GM21737 (cell line): ENCODE data around the gene RSBN1.
A peak's percentile ranks its signal among the peaks of the same experiment; 100 is the strongest.
"Not testable (repeated sequence)": the region's sequence is repeated elsewhere in the genome, so short reads cannot be mapped to it uniquely, and the experiment has no call there.

Source experiments
- ATAC-seq: cut with Tn5 transposase; IDR thresholded peaks from one replicate; pipeline ENCODE4 v1.9.1; 2021; ENCODE audit warnings: mild to moderate bottlenecking, moderate library complexity; ENCODE audit not compliant: unreplicated experiment

The RSBN1 gene

DNA sequence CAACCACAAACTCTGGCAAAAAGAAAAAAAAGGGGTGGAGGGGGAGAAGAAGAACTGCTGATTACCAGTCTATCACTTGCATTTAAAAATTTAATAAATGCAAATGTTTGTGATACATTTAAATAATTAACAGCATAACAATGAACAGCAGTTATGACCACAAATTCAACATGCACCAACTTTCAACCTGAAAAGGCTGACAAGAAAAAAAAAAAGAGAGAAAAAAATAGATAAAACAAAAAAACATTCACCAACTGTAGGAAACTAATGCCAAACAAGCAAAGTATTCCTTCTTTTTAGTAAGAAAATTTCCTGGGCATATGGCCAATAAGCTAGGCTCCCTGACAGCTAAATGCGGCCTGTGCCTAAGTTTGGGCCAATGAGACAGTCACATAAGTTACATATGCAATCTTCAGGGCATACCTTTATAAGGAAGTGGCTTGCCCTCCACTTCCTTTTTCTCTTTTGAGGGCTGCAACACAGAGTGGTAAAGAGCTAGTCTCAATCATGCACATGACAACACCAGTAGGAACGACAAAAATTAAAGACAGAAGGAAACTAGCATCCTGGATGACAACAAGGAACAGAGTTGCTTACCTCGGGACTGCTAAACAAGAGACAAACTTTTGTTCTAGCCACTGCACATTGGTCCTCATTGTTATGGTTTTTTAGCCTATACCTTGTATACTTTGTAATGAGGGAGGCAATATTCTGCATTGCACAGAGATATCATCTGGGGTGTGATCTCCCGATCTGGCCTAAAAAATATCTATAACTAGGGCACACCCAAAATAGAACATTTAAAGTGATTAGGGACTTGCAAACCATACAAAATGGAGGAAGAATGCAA is 28.8 kb downstream of the RSBN1 start:
- peak; percentile 75 for ATAC-seq

DNA sequence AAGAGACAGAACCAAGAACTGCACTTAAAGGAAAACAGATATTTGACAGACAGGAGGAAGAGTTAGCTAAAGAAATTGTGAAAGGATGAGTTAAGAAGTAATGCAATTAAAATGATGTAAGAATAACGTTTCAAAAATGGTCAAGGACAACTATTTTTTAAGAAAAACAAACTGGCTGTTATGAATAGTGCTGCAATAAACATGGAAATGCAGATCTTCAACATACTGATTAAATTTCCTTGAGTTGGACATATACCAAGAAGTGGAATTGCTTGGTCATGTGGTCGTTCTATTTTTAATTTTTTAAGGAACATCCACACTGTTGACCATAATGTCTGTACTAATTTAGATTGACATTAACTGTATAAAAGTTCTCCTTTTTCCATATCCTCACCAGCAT is 29.9 kb downstream of the RSBN1 start:
- ATAC-seq: no peak

DNA sequence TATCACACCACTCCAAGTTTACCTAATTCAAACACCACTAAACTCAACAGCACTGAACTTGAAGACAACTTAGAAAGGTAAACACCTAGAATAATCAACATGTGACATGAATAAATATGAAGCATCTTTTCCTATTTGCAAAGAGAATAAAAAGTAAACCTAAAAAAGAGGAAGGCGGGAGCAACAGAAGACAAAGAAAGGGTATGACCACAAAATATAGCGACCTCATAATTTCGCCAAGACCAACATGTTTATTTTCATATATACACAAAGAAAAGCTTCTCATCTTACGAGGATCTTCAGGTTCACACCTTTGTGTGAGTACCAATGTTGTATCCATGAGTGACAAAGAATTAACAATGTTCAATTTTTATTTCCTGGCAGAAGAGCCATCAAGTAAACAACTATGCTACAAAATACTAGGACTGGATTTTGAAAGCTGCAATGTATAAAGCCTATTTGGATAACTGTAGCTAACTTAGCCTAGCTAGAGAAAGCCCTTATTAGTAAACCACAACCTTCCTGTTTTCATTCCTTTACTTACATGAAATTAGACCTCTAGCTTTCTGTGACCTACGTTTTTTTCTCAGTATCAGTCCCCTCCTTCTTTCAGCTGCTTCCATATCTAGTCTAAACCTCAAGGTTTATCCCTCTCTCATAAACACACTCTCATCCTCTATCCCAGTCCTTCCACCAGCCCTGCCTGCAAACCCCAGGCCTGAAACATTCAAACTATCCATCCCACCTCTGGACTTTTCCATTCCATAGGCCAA is 31.7 kb downstream of the RSBN1 start:
- ATAC-seq: peak; percentile 40

DNA sequence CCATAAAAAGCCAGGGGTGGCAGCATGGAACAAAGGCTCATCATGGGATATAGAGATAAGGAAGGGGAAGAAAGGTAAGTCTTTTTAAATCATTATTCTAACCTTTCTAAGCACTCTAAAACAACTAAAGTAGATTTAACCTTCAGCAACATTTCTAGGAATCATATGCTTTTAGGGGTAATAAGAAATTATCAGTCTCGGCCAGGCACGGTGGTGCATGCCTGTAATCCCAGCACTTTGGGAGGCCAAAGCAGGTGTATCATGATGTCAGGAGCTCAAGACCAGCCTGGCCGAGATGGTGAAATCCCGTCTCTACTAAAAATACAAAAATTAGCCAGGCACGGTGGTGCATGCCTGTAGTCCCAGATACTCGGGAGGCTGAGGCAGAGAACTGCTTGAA is 32.7 kb downstream of the RSBN1 start:
- ATAC-seq: no peak

DNA sequence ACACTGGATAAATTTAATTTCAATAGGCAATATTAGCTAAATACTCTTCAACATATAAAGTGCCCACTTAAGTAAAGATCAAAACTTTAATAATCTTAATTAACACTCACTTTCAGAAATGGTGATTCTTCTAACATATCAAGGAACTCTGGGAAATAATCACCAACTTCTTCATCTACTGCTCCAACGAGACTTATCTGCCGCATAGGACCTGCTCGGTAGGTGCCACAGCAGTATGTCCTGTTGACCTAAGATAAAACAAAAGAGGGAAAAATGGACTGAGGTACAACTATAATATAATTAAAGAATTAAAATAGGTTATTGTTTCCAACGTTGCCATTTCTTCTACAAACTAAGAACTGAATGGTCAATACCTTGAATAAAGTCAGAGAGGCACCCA is 34.7 kb downstream of the RSBN1 start:
- ATAC-seq: no peak

DNA sequence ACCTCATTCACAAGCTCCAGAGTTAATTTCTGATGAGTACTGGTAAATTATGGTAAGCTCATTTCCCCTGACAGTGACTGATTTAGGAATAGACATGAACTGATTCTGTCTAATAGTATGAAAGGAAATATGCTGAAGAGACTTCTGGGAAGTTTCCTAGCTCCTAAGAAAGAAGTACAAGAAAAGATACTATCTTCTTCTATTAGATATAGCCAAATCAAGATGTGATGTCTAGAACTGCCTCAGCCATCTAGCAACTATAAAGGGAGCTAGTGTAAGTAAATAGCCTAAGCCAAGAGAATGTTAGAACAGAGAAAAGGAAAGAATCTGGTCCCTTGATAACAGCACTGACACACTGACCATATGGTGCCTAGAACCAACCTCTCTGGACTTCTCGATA is 42.2 kb downstream of the RSBN1 start:
- ATAC-seq: no peak

DNA sequence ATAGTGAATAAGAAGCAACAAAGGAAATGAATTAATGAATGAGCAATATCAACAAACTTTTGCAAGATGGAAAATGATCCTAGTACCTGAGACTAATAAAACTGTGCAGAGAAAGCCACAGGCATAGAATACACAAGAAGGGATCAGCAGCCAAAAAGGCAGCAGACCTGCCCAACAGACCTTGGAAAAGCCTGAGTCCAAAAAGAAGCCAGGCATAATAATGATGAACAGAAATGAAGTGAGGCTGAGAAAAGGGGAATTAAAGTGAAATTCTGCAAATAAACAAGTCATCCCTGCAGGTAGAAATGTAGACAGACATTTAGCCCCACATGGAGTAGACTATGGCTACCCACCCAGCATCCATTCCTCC is 42.7 kb downstream of the RSBN1 start:
- no peak for ATAC-seq

DNA sequence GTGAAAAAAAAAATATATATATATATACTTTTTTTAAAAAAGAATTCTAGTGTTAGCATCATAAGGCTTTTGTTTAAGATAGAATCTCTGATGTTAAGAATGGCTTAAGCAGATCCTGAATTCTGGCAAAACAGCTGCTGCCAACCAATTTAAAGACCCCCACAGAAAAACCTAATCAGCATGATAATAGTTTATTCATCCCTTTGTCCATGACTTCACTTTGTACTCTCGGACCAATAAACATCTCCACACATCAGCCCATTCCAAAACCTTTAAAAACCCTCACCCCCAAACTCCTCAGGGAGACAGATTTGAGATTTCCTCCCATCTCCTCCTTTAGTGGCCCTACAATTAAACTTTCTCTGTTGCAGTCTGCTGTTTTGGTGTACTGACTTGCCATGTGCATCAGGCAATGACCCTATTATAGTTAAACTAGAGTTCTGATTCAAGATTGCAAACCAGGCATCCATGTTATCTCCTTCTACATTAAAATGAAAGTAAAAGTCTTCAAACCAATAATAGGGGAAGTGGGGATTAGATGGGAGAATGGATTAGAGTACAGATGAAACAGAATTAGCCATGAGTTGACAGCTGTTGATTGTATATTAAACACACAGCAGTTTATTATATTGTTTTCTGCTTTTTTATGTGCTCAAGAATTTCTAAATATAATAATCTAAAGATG is 43.2 kb downstream of the RSBN1 start:
- no peak for ATAC-seq

DNA sequence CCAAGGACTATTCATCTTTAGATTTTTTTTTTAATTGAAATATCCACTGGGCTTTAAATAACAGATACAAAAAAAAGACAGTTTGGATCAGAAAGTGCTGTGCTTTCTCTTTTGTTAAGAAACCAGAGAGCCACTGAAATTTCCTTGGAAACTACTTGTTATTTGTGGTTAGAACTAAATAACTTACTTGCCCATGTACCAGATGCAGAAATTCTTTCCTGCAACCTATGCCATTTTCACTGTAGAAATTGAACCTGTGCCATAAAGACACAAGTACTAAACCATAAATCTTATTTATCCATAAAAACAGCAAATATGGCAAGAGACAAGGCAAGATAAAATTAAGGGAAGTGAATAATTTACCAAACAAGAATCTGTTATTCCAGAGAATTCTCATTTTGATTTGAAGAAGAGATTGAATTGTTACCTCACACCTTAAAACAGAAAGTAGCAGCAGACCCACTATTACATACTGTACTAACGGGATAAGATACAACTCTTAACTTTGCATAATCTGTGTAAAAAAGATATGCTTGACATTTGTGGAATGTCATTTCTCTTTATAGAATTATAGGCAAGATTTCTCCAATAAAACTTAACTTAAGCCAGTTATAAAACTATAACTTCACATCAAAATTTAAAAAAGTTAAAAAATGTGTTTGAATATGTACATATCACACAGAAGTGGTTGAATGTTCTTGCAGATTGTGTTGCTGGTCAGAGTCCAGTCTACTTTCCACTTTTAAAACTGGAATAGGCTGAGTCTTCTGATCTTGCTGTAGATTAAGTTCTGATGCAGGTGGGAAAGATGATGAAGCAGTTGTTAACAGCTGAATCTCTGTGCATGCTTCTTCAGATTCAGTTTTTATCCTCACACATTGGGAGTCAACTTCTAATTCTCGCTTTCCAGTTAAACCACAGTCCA is 46.7 kb downstream of the RSBN1 start:
- ATAC-seq: no peak

DNA sequence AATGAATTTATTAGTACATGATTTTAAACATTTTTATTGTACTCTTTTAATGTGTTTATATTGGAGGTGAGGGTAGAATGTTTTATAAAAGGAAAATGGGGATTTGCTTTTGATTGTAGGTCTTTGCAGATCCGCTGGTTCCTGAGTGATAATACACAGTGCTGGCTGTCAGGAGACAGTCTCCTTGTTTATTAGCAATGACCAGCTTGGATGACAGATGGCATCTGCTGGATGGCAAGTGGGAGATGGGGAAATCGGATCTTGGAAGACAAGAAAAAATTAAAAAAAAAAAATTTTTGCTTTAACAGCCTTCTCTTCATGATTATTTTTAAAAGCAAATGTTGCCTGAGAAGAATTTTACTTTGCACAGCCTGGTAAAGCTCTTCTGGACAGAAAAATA is 48.6 kb downstream of the RSBN1 start:
- no peak for ATAC-seq

DNA sequence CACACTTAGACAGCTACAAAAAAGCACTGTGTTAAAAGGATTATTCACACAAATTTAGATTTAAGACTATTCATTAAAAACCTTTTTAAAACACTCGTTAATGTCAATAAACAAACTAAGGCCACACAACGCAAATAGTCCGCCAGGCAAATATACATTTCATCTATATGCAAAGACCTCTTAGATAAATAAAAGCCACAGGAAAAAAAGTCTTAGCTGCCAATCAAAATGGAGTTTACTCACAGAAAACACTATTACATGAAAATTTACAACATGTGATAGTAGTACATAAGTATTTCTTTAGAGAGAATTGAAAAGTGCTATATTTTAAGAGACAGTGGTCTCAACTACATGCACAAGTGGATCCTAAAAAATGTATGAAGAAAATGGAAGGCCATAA is 50.3 kb downstream of the RSBN1 start:
- ATAC-seq: no peak

DNA sequence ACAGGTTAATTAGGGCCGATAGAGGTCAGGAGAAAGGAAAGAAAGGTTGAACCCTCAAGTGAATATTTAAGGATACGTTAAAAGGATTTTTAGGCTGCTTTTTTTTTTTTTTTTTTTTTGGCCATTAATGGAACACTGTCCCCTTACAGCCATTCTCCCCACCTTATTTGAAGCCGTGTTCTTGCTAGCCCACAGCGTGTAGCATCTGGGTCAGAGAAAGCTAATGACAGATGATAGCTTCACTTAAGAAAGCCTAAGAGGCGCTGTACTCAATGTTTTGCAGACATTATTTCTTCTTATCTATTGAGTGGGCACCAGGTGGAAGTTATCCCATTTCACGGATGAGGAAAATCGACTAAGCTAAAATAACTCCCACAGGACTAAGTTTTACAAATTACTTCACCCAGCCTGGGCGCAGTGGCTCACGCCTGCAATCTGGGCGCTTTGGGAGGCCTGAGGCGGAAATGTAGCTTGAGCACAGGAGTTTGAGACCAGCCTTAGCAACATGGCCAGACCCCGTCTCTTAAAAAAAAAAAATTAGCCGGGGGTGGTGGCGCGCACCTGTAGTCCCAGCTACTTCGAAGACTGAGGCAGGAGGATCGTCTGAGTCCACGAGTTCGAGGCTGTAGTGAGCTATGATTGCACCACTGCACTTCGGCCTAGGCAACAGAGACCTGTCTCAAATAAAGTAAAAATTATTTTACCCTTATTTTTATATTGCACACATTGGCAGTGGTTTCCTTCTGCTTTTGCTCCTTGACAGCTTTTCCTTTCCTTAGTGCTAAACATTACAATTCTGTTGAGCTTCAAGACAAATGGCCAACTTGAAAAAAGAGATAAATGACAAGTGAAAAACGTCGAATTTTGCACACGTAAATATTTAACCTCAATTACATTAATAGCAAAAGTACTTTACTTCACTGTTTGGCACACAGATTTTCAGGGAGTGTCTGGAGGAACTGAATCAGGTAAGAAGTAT is 51.9 kb downstream of the RSBN1 start:
- no peak for ATAC-seq

DNA sequence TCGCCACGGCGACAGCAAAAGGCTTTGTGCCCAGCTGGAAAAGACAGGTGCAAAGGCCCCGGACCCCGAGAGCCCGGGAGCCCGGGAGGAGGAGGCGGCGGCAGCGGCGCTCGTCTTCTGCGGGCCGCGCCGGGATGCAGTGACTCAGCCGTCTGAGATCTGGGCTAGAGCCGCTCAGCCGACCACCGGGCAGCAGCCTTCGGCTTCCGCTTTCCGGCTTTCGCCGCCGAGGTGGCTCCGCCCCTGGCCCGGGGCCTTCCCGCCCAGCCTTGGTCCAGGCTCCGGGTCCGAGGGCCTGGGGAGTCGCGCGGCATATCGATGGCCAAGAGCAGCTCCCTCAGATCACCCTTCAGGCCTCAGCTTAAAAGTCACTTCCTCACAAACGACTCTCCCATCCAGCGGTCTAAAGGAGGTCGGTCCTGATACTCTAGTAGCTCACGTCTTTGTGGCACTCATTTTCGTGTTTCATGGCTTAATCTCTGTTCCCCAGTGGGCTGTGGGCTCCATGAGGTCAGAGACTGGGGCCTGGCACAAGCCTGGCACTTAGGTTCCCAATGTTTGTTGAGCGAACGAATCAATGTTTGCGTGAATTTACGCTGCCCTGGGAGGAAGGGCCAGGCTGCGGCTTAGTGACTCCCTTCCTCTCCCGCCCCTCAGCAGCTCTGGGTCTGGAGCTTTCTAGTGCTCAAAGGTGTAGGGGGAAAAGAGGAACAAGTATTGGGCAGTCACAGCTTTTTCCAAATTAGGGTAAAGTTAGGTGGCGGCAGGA is 52.8 kb downstream of the RSBN1 start, which contains the start of gene PHTF1:
Gene PHTF1, minus strand, starts transcription at position 154 of the 769 bp plus-strand sequence. CDS start 783 bp downstream, outside the sequence.
- ATAC-seq: peak; percentile 83

DNA sequence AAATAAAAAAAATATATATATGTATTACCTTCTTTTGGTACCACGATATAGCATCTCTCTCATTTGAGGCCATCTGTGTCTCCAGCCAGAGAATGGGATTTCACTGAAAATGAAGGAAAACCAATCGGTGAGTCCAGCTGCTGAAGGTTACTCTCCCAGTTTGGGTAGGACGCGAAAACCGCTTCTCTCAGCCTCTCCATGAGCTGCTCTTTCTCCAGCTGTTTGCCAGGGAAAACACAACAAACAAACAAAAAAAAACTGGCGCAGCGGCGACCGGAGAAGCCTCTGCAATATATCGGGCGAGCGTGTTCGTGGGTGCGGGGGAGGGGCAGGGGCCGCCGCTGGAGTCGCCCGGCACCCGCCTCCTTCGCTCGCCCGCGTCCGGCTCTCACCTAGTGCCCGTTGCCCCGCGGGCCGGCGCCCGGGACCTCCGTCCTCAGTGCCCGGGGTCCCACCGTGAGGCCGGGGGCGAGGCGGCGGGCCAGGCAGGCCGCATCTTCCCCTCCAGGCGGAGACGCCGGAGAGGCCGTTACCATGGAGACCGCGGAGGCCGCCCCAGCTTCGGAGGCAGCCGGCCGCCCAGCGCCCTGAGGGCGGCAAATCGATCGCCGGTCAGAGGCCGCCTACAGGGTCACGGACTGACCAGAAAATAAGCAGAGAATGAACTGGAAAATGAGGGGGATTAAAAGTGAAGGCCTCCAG is 53.5 kb downstream of the RSBN1 start:
- ATAC-seq: peak; percentile 54

DNA sequence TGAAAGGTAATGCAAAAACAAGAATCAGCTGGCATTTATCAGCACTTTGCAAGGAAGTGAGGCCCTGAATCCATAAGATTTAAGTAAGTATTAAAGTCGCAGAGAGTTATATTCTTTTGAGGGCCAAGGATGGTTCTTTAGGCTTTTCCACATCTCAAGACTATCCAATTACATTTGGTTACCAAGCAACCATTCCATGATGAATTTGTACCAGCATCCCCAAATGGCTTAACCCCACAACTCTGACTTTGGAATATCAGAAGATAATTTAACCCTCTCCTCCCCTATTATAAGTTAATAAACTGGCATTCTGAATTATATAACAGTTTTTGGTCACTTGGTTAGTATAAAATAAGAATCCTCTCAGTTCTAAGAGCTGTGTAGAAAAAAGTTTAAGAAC is 55.8 kb downstream of the RSBN1 start:
- ATAC-seq: no peak

DNA sequence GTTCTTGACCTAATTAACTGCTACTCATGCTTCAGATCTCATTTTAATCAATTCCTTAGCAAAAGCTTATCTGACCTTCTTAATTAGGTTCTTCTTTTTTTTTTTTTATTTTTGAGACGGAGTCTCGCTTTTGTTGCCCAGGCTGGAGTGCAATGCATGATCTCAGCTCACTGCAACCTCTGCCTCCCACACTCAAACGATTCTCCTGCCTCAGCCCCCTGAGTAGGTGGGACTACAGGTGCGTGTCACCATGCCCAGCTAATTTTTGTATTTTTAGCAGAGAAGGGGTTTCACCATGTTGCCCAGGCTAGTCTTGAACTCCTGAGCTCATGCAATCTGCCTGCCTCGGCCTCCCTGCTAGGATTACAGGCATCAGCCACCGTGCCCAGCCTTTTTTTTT is 58.9 kb downstream of the RSBN1 start:
- not testable (repeated sequence) for ATAC-seq

DNA sequence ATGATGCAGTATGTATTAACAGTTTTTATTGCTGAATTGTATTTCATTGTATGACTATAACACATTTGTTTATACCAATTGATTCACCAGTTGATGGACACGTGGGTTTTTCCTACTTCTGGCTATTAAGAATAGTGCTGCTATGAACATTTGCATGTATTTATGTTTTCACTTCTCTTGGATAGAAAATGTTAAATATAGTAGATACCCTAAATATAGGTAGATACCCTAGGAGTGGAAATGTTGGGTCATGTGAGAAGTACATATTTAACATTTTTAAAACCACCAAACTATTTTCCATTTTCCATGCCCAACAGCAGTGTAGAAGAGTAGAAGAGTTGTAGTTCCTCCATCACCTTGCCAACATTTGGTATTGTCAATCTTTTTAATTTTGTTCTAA is 60.8 kb downstream of the RSBN1 start:
- no peak for ATAC-seq

DNA sequence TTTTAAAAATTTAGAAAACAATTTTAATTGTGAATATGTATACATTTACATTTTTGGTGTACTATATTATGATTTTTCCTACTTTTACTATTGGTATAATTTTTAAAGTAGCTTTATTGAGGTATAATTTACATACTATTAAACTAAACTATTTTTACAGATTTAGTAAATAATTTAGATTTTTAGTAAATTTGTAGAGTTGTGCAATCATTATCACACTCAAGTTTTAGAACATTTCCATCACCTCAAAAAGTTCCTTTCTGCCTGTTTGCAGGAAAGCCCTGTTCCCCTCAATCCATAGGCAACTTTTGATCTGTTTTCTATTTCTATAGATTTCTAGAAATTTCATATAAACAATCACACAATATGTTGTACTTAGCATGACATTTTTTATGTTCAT is 61.2 kb downstream of the RSBN1 start:
- ATAC-seq: no peak
